ENCODE results near the gene CD82.

The CD82 gene

GRCh38 chr11:44595964-44596381, 30.5 kb downstream of the CD82 start:
- intact Hi-C loops (cut with DNase I): no loop called here
- DNase-seq: peak; percentile 62 to 96 (median 70)

GRCh38 chr11:44596525-44597276, 31.2 kb downstream of the CD82 start:
- intact Hi-C loops (cut with DNase I): no loop called here
- DNase-seq: no peak

- no peak for DNase-seq
- intact Hi-C loops (cut with DNase I): no loop called here
Measured at GRCh38 chr11:44597358-44598012, 32.0 kb downstream of the CD82 start.

GRCh38 chr11:44598831-44599230, 33.4 kb downstream of the CD82 start:
- DNase-seq: no peak
- intact Hi-C loops (cut with DNase I): no loop called here

GRCh38 chr11:44600261-44600660, 34.8 kb downstream of the CD82 start:
- intact Hi-C loops (cut with DNase I): no loop called here
- no peak for DNase-seq

- intact Hi-C loops (cut with DNase I): no loop called here
- peak in 2 of 10 donors; percentile 37 to 89 for DNase-seq
Measured at GRCh38 chr11:44600839-44601383, 35.4 kb downstream of the CD82 start.

- no peak for DNase-seq
- intact Hi-C loops (cut with DNase I): no loop called here
Measured at GRCh38 chr11:44601471-44602370, 36.3 kb downstream of the CD82 start.

- intact Hi-C loops (cut with DNase I): no loop called here
- DNase-seq: no peak
Measured at GRCh38 chr11:44602891-44603310, 37.4 kb downstream of the CD82 start.

GRCh38 chr11:44604171-44604581, 38.7 kb downstream of the CD82 start:
- intact Hi-C loops (cut with DNase I): no loop called here
- DNase-seq: no peak

- DNase-seq: no peak
- intact Hi-C loops (cut with DNase I): no loop called here
Measured at GRCh38 chr11:44605068-44605708, 39.7 kb downstream of the CD82 start.

- intact Hi-C loops (cut with DNase I): no loop called here
- DNase-seq: no peak
Measured at GRCh38 chr11:44605965-44606364, 40.5 kb downstream of the CD82 start.

GRCh38 chr11:44606472-44606871, 41.0 kb downstream of the CD82 start:
- no peak for DNase-seq
- intact Hi-C loops (cut with DNase I): no loop called here

- DNase-seq: no peak
- intact Hi-C loops (cut with DNase I): no loop called here
Measured at GRCh38 chr11:44607319-44607962, 42.0 kb downstream of the CD82 start.

- DNase-seq: no peak
- intact Hi-C loops (cut with DNase I): no loop called here
Measured at GRCh38 chr11:44607987-44608386, 42.5 kb downstream of the CD82 start.

- intact Hi-C loops (cut with DNase I): no loop called here
- no peak for DNase-seq
Measured at GRCh38 chr11:44608651-44608990, 43.2 kb downstream of the CD82 start.

- intact Hi-C loops (cut with DNase I): no loop called here
- DNase-seq: no peak
Measured at GRCh38 chr11:44608991-44609782, 43.7 kb downstream of the CD82 start.

- no peak for DNase-seq
- intact Hi-C loops (cut with DNase I): no loop called here
Measured at GRCh38 chr11:44609783-44610155, 44.3 kb downstream of the CD82 start.

- no peak for DNase-seq
- intact Hi-C loops (cut with DNase I): no loop called here
Measured at GRCh38 chr11:44610186-44610955, 44.9 kb downstream of the CD82 start.
